K562 (cell line): ENCODE data around the gene ATP8A1. TPM values are rescaled to one million over a fixed set of nuclear protein-coding genes. Genes with fewer than 3 reads are reported as not detected.

Experiments
- ATAC-seq: fragments of 200-7000 bp; cut with Tn5 transposase; 3 replicates; pipeline ENCODE4 v1.9.1; 2020; ENCODE audit warnings: moderate library complexity
- BruUV-seq: library from RNA; stranded (reverse); fragments of 400-500 nt; replicated peaks from 2 replicates; lab custom pipeline; 2021; lab: Mats Ljungman, UMichigan
- CTCF ChIA-PET: fragments of 300-600 bp; formaldehyde crosslinking; extraction: SDS; loops from one replicate; lab custom pipeline; 2021; ENCODE audit warnings: low intra/inter-chr PET ratio; lab: Yijun Ruan, JAX
- POLR2A ChIA-PET: fragments of 300-600, 350-650 bp; sonication (Branson Sonifier 250); formaldehyde crosslinking; extraction: SDS; loops from one replicate; lab custom pipeline; 2021; ENCODE audit warnings: antibody characterized with exemption, inconsistent platforms; lab: Yijun Ruan, JAX
- DNase-seq, 4 experiments: peaks; one replicate each; pipeline versions ENCODE4 v3.0.0 to v3.0.0-alpha.2; 2011 to 2018; ENCODE audit warnings: low spot score in 3 of 4, mixed read lengths in 3 of 4; ENCODE audit errors: extremely low read depth in 1 of 4
- FAIRE-seq: peaks from 2 replicates; lab custom pipeline; 2011; peaks lifted over from hg19 to GRCh38; lab: Jason Lieb, UNC
- H2AFZ ChIP-seq: 2 replicates; pipeline ENCODE4 v1.6.0; 2011; ENCODE audit warnings: low read depth, low read length, control low read depth, inconsistent platforms
- H3K27ac ChIP-seq: fragments of 200-600 bp; 3 replicates; pipeline ENCODE4 v1.8.0; 2011; ENCODE audit warnings: low read depth, mild to moderate bottlenecking, control low read depth, inconsistent platforms, low read length, moderate library complexity, mixed read lengths; ENCODE audit errors: extremely low read depth
- H3K27me3 ChIP-seq, 2 experiments: fragments of 300-600 bp in 1 of 2; 2 replicates in 1 of 2; 3 replicates in 1 of 2; pipeline versions ENCODE4 v1.6.0 to v1.8.0; 2011; ENCODE audit warnings: inconsistent platforms in 2 of 2, low read length in 2 of 2, mild to moderate bottlenecking in 1 of 2, mixed read lengths in 1 of 2, moderate library complexity in 1 of 2; ENCODE audit not compliant: control insufficient read depth in 2 of 2, insufficient read depth in 2 of 2
- H3K36me3 ChIP-seq: fragments of 300-600 bp; 3 replicates; pipeline ENCODE4 v1.8.0; 2011; ENCODE audit warnings: mild to moderate bottlenecking, low read length, inconsistent platforms; ENCODE audit not compliant: control insufficient read depth, insufficient read depth
- H3K4me1 ChIP-seq, 2 experiments: fragments of 200-600 bp in 1 of 2; replicated peaks in 1 of 2; 2 replicates in 1 of 2; 3 replicates in 1 of 2; pipeline versions ENCODE4 v1.5.1 to v1.8.0; 2011; ENCODE audit warnings: inconsistent platforms in 2 of 2, low read length in 2 of 2, mild to moderate bottlenecking in 1 of 2, mixed read lengths in 1 of 2, moderate library complexity in 1 of 2; ENCODE audit not compliant: control insufficient read depth in 2 of 2, insufficient read depth in 2 of 2
- H3K4me2 ChIP-seq: 2 replicates; pipeline ENCODE4 v1.6.1; 2011; ENCODE audit warnings: low read length, control low read depth, inconsistent platforms, mixed read lengths; ENCODE audit not compliant: insufficient read depth
- H3K4me3 ChIP-seq: fragments of 200-600 bp; sonication (generic), shearing (Covaris generic); 2 replicates; pipeline ENCODE4 v1.5.1; 2016; ENCODE audit warnings: control low read depth, inconsistent platforms
- H3K79me2 ChIP-seq: fragments of 200-600 bp; 3 replicates; pipeline ENCODE4 v1.8.0; 2011; ENCODE audit warnings: low read length, inconsistent platforms; ENCODE audit not compliant: control insufficient read depth, insufficient read depth
- H3K9ac ChIP-seq, 2 experiments: 2 replicates each; pipeline versions ENCODE4 v1.6.0 to v1.6.1; 2011; ENCODE audit warnings: low read depth in 2 of 2, low read length in 2 of 2, control low read depth in 1 of 2, inconsistent platforms in 1 of 2, mild to moderate bottlenecking in 1 of 2, mixed read lengths in 1 of 2; ENCODE audit not compliant: insufficient read depth in 1 of 2
- H3K9me1 ChIP-seq: one replicate; pipeline ENCODE4 v1.6.0; 2011; ENCODE audit warnings: inconsistent platforms, mild to moderate bottlenecking, low read length, moderate library complexity; ENCODE audit not compliant: control insufficient read depth, insufficient read depth
- H3K9me3 ChIP-seq: replicated peaks from 2 replicates; pipeline ENCODE4 v1.5.1; 2011; ENCODE audit warnings: low read depth, low read length, inconsistent platforms; ENCODE audit not compliant: control insufficient read depth, insufficient read depth
- H4K20me1 ChIP-seq: replicated peaks from 2 replicates; pipeline ENCODE4 v1.6.1; 2011; ENCODE audit warnings: low read length, inconsistent platforms, mixed read lengths; ENCODE audit not compliant: control insufficient read depth, insufficient read depth
- PHF21A ChIP-seq: fragments of 450-650 bp; IDR thresholded peaks from 2 replicates; pipeline ENCODE4 v1.6.1; 2017; ENCODE audit warnings: low read depth, borderline replicate concordance
- RBM14 ChIP-seq: fragments of 200-400 bp; formaldehyde crosslinking; IDR thresholded peaks from 2 replicates; pipeline ENCODE4 v1.6.1; 2018; ENCODE audit warnings: low read depth, mild to moderate bottlenecking, low read length, moderate library complexity, borderline replicate concordance; ENCODE audit not compliant: insufficient read depth
- RBM34 ChIP-seq: fragments of 200-400 bp; formaldehyde crosslinking; IDR thresholded peaks from 2 replicates; pipeline ENCODE4 v1.6.1; 2018; ENCODE audit warnings: low read length, borderline replicate concordance; ENCODE audit not compliant: insufficient read depth
- SRSF7 ChIP-seq: fragments of 200-400 bp; formaldehyde crosslinking; optimal IDR thresholded peaks from 2 replicates; pipeline ENCODE3; 2017; ENCODE audit warnings: mild to moderate bottlenecking, low read depth, low read length
- VEZF1 ChIP-seq: fragments of 200-800 bp; sonication (Bioruptor generic); IDR thresholded peaks from 2 replicates; pipeline ENCODE4 v1.6.1; 2017; ENCODE audit warnings: missing genetic modification characterization, missing compliant biosample characterization
- WGBS: fragments of 100-300 bp; shearing (Covaris generic); methylation state at CpG from one replicate; pipeline ENCODE4 v1.1.6; 2016; ENCODE audit warnings: low coverage, mixed read lengths; ENCODE audit not compliant: insufficient coverage; ENCODE audit errors: missing lambda C conversion rate; 5-methylcytosine and 5-hydroxymethylcytosine counted together
- in situ Hi-C: fragments of 300-500 bp; cut with MboI; formaldehyde crosslinking; loops from 4 replicates; pipeline ENCODE4 v1.15.0; 2018; ENCODE audit warnings: inconsistent platforms, mixed read lengths
- intact Hi-C: fragments of 100-400 bp; cut with micrococcal nuclease; formaldehyde crosslinking; loops from 2 replicates; pipeline ENCODE4 v1.14.2; 2022
- polyA plus RNA-seq, 8 experiments: library from polyadenylated mRNA; depleted of rRNA in 4 of 8; stranded (reverse) in 5 of 8; unstranded in 3 of 8; fragments of >200 nt; fragmentation: Nextera tagmentation in 2 of 8; fragmentation: Illumina TruSeq in 1 of 8; extraction: Ambion mirVana in 2 of 8; extraction: Trizol in 1 of 8; gene quantifications; 2 replicates each; pipeline versions ENCODE4 v1.2.1 to v1.2.3, GENCODE V29; 2011 to 2014; ENCODE audit warnings: inconsistent platforms in 1 of 8, missing spikeins in 1 of 8
- total RNA-seq, 7 experiments: library from RNA; depleted of rRNA in 6 of 7; stranded (reverse); fragments of >200 nt in 6 of 7; fragmentation: Illumina TruSeq in 2 of 7; extraction: Trizol in 2 of 7; gene quantifications; 2 replicates each; pipeline versions ENCODE4 v1.2.1 to v1.2.3, GENCODE V29; 2011 to 2021; ENCODE audit warnings: low replicate concordance in 1 of 7

The ATP8A1 gene
- total and polyA plus RNA-seq, 9 of the 15 experiments (the other 6 are each of a cell fraction or from before 2014, with no cell fraction given), result 0.05 to 0.29 (median 0.07) TPM; not detected in 2

- Histone ChIP-seq H3K4me2 (no peak overlapping the region), H3K4me3 (no peak overlapping the region), H3K9ac (no peak overlapping the region), H3K9me1 (no peaks in the 10 kb centered on the region), H3K27ac (no peak overlapping the region), H3K79me2 (no peaks in the 10 kb centered on the region), H3K9me3 (no peaks in the 10 kb centered on the region), H2AFZ (no peak overlapping the region), H3K27me3 (no peaks in the 10 kb centered on the region), H4K20me1 (no peaks in the 10 kb centered on the region), H3K4me1 (no peaks in the 10 kb centered on the region), H3K36me3 (no peaks in the 10 kb centered on the region)
- POLR2A ChIA-PET, result interaction anchor here (0.6 kb wide), 2 partner anchors 29 to 1200 kb away, joined by 3 read pairs; no protein-coding TSS in a partner anchor
- in situ Hi-C loops (no loop called here), intact Hi-C loops (no loop called here)
- TF ChIP-seq RBM34, result no peak
- TF ChIP-seq VEZF1 (CRISPR knock-in tag), result no peak
- TF ChIP-seq RBM14, result no peak
- no peak for TF ChIP-seq SRSF7
- TF ChIP-seq PHF21A, result no peak
- no peak for ATAC-seq
- DNase-seq, result no peak
- no peak for FAIRE-seq
- no TSS peak for BruUV-seq
- 7% methylated on average over 14 of the region's 27 CpGs for WGBS
- CTCF ChIA-PET, result no interaction called here
These were observed 287.4 kb downstream of the ATP8A1 start for GRCh38 chr4:42369489-42369888.
